SU-DHL-6 (cell line): ENCODE measurements around the gene TSGA10IP.

Source experiments
- H2AFZ ChIP-seq: fragments of 200-600 bp; sonication (generic); 2 replicates; pipeline ENCODE4 v1.6.1; 2014; ENCODE audit warnings: low read depth, mild to moderate bottlenecking, moderate library complexity, mixed read lengths, antibody characterized with exemption, low read length; ENCODE audit not compliant: severe bottlenecking
- H3F3A ChIP-seq: fragments of 200-600 bp; shearing (Covaris generic); 2 replicates; pipeline ENCODE4 v1.6.0; 2016; ENCODE audit warnings: antibody characterized with exemption, mild to moderate bottlenecking; ENCODE audit not compliant: insufficient read depth
- H3K27ac ChIP-seq: fragments of 200-600 bp; sonication (generic); 2 replicates; pipeline ENCODE4 v1.5.1; 2016; ENCODE audit warnings: low read depth, mild to moderate bottlenecking, low read length, moderate library complexity, mixed read lengths
- H3K27me3 ChIP-seq: fragments of 200-600 bp; sonication (generic), shearing (Covaris generic); 2 replicates; pipeline ENCODE4 v1.6.0; 2014; ENCODE audit warnings: mild to moderate bottlenecking, low read length
- H3K36me3 ChIP-seq: fragments of 200-600 bp; sonication (generic); 2 replicates; pipeline ENCODE4 v1.6.1; 2014; ENCODE audit warnings: mild to moderate bottlenecking, low read length, mixed read lengths
- H3K4me2 ChIP-seq: fragments of 300-600, 200-600 bp; shearing (Covaris generic), sonication (generic); 2 replicates; pipeline ENCODE4 v1.6.0; 2014; ENCODE audit warnings: low read length, low read depth, mild to moderate bottlenecking; ENCODE audit not compliant: poor library complexity, severe bottlenecking
- H3K4me3 ChIP-seq: fragments of 200-600 bp; sonication (generic); 2 replicates; pipeline ENCODE4 v1.5.1; 2014; ENCODE audit warnings: antibody characterized with exemption, low read length, mild to moderate bottlenecking, mixed read lengths; ENCODE audit not compliant: insufficient read depth, poor library complexity, severe bottlenecking
- H3K79me2 ChIP-seq: fragments of 200-600 bp; sonication (generic); 2 replicates; pipeline ENCODE4 v1.6.1; 2014; ENCODE audit warnings: mild to moderate bottlenecking, low read length, moderate library complexity; ENCODE audit not compliant: insufficient read depth
- H3K9ac ChIP-seq: fragments of 200-600 bp; sonication (generic); 2 replicates; pipeline ENCODE4 v1.7.0; 2014; ENCODE audit warnings: mild to moderate bottlenecking, low read length
- H3K9me2 ChIP-seq: fragments of 200-600 bp; sonication (generic); replicated peaks from 2 replicates; pipeline ENCODE4 v1.6.1; 2014; ENCODE audit warnings: low read length; ENCODE audit not compliant: insufficient read depth
- H3K9me3 ChIP-seq: fragments of 200-600 bp; sonication (generic); 2 replicates; pipeline ENCODE4 v1.6.1; 2014; ENCODE audit warnings: low read length, mixed read lengths; ENCODE audit not compliant: insufficient read depth
- H4K20me1 ChIP-seq: fragments of 200-600 bp; sonication (generic); 2 replicates; pipeline ENCODE4 v1.6.1; 2014; ENCODE audit warnings: low read depth, mild to moderate bottlenecking, antibody characterized with exemption, low read length, moderate library complexity, mixed read lengths
- EZH2phosphoT487 ChIP-seq: fragments of 200-600 bp; sonication (generic), shearing (Covaris generic); conservative IDR thresholded peaks from 2 replicates; pipeline ENCODE4 v1.6.1; 2018; ENCODE audit warnings: mild to moderate bottlenecking, antibody characterized with exemption, low read length, moderate library complexity, mixed read lengths
- TF ChIP-seq, protein P1 (sequence below): fragments of 200-600 bp; sonication (generic); IDR thresholded peaks from one replicate; pipeline ENCODE4 v1.5.1; 2017; ENCODE audit warnings: antibody characterized with exemption, mild to moderate bottlenecking, low read length, moderate library complexity; ENCODE audit not compliant: insufficient read depth, poor library complexity, severe bottlenecking

The TSGA10IP gene

DNA sequence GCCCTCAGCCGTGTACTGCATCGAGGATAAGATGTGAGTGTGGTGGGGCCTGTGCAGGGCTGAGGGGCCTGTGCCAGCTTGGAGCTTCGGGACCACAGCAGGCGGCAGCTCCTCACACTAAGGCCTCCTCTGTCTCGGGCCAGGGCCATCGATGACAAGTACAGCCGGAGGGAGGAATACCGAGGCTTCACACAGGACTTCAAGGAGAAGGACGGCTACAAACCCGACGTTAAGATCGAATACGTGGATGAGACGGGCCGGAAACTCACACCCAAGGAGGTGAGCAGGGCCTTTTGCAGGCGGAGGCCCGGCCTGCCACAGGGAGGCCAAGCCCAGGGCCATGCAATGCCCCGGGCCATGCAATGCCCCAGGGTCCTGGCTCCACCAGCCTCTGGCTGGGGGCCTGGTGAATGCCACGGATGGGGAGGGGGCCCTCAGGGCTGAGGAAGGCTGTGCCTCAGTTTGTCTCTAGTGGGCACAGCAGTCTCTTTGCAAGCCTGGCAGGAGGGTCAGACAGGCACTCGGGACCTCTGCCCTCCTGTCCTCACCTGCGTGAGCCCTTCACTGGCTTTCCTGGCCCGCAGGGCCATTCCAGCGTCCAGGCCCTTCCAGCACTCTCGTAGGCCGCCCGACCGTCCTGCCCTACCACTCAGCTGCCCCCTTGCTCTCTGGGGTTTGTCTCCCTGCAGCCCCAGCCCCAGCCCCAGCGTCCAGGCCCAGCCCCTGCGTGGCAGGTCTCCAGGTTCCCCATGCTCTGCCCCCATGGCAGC, 32.5 kb downstream of the TSGA10IP start:
- no peaks in the 10 kb centered on the region for H3K9me2 ChIP-seq
- H3K27ac ChIP-seq: no peak overlapping the region
- H3K9ac ChIP-seq: no peak overlapping the region
- H3F3A ChIP-seq: no peaks in the 10 kb centered on the region
- no peaks in the 10 kb centered on the region; the same call in 1 of the 2 replicates for H4K20me1 ChIP-seq
- no peaks in the 10 kb centered on the region for H3K9me3 ChIP-seq
- H3K4me2 ChIP-seq: no peak overlapping the region
- H3K4me3 ChIP-seq: no peak overlapping the region
- no peak overlapping the region for H2AFZ ChIP-seq
- TF ChIP-seq, protein P1, sequence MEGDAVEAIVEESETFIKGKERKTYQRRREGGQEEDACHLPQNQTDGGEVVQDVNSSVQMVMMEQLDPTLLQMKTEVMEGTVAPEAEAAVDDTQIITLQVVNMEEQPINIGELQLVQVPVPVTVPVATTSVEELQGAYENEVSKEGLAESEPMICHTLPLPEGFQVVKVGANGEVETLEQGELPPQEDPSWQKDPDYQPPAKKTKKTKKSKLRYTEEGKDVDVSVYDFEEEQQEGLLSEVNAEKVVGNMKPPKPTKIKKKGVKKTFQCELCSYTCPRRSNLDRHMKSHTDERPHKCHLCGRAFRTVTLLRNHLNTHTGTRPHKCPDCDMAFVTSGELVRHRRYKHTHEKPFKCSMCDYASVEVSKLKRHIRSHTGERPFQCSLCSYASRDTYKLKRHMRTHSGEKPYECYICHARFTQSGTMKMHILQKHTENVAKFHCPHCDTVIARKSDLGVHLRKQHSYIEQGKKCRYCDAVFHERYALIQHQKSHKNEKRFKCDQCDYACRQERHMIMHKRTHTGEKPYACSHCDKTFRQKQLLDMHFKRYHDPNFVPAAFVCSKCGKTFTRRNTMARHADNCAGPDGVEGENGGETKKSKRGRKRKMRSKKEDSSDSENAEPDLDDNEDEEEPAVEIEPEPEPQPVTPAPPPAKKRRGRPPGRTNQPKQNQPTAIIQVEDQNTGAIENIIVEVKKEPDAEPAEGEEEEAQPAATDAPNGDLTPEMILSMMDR: no peak
- no peak for TF ChIP-seq EZH2phosphoT487
- no peaks in the 10 kb centered on the region for H3K27me3 ChIP-seq
- H3K79me2 ChIP-seq: no peaks in the 10 kb centered on the region
- H3K36me3 ChIP-seq: no peaks in the 10 kb centered on the region

DNA sequence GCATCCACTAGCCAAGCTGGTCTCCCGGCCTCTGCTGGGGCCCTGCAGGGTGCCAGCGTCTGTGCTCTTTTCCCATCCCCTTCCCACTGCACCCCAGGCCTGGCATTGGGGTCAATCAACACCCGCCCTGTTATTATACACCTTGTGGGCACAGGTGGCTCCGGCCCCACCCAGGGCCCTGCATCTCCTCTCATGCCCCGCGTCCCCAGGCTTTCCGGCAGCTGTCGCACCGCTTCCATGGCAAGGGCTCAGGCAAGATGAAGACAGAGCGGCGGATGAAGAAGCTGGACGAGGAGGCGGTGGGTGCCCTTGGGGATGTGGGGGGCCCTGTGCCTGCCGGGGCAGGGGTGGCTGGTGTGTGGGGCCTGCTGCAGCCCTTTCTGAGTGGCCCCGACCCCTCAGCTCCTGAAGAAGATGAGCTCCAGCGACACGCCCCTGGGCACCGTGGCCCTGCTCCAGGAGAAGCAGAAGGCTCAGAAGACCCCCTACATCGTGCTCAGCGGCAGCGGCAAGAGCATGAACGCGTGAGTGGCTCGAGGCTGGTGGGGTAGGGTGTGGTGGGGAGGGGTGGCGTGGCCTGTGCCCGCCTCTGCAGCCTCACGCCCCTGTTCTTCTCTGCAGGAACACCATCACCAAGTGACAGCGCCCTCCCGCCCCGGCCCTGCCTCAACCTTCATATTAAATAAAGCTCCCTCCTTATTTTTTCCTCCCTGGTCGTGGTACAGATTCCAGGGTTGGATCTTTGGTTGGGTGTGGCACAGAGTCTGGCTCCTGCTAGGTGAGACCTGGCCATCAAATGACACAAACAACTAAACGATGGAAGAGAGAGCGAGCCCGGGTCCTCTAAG, 33.3 kb downstream of the TSGA10IP start:
- no peaks in the 10 kb centered on the region for H3K27me3 ChIP-seq
- H3F3A ChIP-seq: no peaks in the 10 kb centered on the region
- TF ChIP-seq, protein P1: no peak
- no peak for TF ChIP-seq EZH2phosphoT487
- H3K9me3 ChIP-seq: no peaks in the 10 kb centered on the region
- no peaks in the 10 kb centered on the region for H3K36me3 ChIP-seq
- H3K9me2 ChIP-seq: no peaks in the 10 kb centered on the region
- H3K4me3 ChIP-seq: no peak overlapping the region
- H4K20me1 ChIP-seq: no peaks in the 10 kb centered on the region; the same call in 1 of the 2 replicates
- H2AFZ ChIP-seq: no peak overlapping the region
- H3K9ac ChIP-seq: no peak overlapping the region
- no peak overlapping the region for H3K4me2 ChIP-seq
- no peaks in the 10 kb centered on the region for H3K79me2 ChIP-seq
- H3K27ac ChIP-seq: no peak overlapping the region

DNA sequence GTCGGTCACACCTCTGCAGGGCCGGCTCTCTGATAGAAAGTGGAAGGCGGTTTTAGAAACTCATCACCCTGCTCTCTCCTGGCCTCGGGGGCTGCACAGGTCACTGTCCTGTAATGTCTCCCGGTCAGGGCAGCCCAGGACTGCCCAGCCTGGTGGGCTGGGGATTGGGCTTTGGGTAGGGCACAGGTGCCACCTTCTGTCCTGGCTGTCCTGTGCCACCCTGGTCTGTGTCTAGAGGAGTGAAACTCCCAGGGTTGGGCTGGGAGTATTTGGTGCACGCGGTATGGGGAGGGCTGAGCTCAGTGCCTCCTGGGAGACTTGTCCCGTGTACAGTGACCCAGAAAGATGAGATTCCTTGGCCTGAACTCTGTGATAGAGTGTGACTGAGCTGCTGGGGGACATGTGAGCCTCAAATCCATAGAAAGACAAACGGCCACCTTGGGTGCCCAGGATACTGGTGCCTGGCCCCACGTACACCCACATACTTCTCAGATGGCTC, 34.0 kb downstream of the TSGA10IP start:
- H3K9ac ChIP-seq: no peak overlapping the region
- no peak overlapping the region for H3K27ac ChIP-seq
- TF ChIP-seq, protein P1: no peak
- TF ChIP-seq EZH2phosphoT487: no peak
- H3K36me3 ChIP-seq: no peaks in the 10 kb centered on the region
- no peak overlapping the region for H3K4me2 ChIP-seq
- H3K9me2 ChIP-seq: no peaks in the 10 kb centered on the region
- no peaks in the 10 kb centered on the region for H3K9me3 ChIP-seq
- no peaks in the 10 kb centered on the region; the same call in 1 of the 2 replicates for H4K20me1 ChIP-seq
- no peaks in the 10 kb centered on the region for H3K79me2 ChIP-seq
- H3F3A ChIP-seq: no peaks in the 10 kb centered on the region
- no peaks in the 10 kb centered on the region for H3K27me3 ChIP-seq
- H3K4me3 ChIP-seq: no peak overlapping the region
- no peak overlapping the region for H2AFZ ChIP-seq
